Right atrium auricular region (tissue), 2 donors: ENCODE data around the gene SPHKAP. TPM values are rescaled to one million over a fixed set of nuclear protein-coding genes. Genes with fewer than 3 reads are reported as not detected.

ENCODE experiments used
- DNase-seq: peaks from one replicate; pipeline ENCODE4 v3.0.0-alpha.2; 2019; ENCODE audit warnings: low spot score
- H3K27ac ChIP-seq, 2 donors: fragments of 200-600 bp; sonication (generic); 1 replicate in 1 of 2; 2 replicates in 1 of 2; pipeline ENCODE4 v1.5.1; 2016 to 2019
- H3K27me3 ChIP-seq, 2 donors: fragments of 200-600 bp; sonication (generic); one replicate each; pipeline versions ENCODE4 v1.5.1 to v1.6.0; 2017 to 2019
- H3K36me3 ChIP-seq: fragments of 200-600 bp; sonication (generic); one replicate; pipeline ENCODE4 v1.5.1; 2016
- H3K4me1 ChIP-seq, 2 donors: fragments of 200-600 bp; sonication (generic); one replicate each; pipeline versions ENCODE4 v1.5.1 to v1.6.0; 2017 to 2019
- H3K4me3 ChIP-seq, 2 donors: fragments of 200-600 bp; sonication (generic); 1 replicate in 1 of 2; 2 replicates in 1 of 2; pipeline ENCODE4 v1.5.1; 2017 to 2019; ENCODE audit warnings: mild to moderate bottlenecking in 1 of 2, moderate library complexity in 1 of 2
- H3K9me3 ChIP-seq, 2 donors: fragments of 200-600 bp; sonication (generic); one replicate each; pipeline ENCODE4 v1.5.1; 2019
- total RNA-seq, 2 donors: library from RNA; depleted of rRNA; stranded (reverse); fragments of >200 nt; gene quantifications; one replicate each; pipeline ENCODE4 v1.1.0, GENCODE V29; 2016
- TF ChIP-seq, protein P1 (sequence below), 2 donors: fragments of 200-600 bp; sonication (generic); IDR thresholded peaks; one replicate each; pipeline ENCODE4 v1.5.1; 2019; ENCODE audit warnings: antibody characterized with exemption in 2 of 2

SPHKAP gene
- total RNA-seq, 2 donors from 2014 or later, result 23.5 to 75.5 TPM

DNA sequence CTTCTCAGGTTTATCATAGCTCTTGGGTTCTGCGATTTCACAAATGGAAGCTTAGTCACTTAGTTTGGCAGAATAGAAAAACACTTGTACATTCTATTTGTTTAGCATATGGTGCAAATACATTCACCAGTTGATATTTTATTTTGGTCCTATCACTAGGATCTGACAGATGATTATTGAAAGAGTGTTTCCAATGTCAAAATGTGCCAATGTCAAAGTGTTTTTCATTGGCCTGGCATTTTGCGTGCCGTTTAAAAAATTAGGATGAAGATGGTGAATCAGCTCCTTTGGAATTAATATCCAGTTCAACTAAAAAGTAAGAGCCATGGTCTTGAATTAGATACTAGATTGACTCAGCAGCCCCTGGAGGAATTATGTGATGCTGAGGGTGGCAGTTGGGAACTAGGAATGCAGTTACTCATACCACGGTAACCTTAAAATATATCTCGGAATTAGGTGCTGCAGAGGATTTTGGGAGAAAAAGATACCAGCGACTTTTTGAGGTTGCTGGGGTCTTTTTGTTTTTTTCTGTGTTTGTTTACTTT is 87.0 kb downstream of the SPHKAP start:
- Histone ChIP-seq H3K9me3 (peaks cover 0 to 7% of the 10 kb centered on the region in 2 donors), H3K4me3 (no peak overlapping the region), H3K27me3 (no peaks in the 10 kb centered on the region), H3K36me3 (no peaks in the 10 kb centered on the region), H3K4me1 (no peaks in the 10 kb centered on the region), H3K27ac (no peak overlapping the region)
- TF ChIP-seq, protein P1, sequence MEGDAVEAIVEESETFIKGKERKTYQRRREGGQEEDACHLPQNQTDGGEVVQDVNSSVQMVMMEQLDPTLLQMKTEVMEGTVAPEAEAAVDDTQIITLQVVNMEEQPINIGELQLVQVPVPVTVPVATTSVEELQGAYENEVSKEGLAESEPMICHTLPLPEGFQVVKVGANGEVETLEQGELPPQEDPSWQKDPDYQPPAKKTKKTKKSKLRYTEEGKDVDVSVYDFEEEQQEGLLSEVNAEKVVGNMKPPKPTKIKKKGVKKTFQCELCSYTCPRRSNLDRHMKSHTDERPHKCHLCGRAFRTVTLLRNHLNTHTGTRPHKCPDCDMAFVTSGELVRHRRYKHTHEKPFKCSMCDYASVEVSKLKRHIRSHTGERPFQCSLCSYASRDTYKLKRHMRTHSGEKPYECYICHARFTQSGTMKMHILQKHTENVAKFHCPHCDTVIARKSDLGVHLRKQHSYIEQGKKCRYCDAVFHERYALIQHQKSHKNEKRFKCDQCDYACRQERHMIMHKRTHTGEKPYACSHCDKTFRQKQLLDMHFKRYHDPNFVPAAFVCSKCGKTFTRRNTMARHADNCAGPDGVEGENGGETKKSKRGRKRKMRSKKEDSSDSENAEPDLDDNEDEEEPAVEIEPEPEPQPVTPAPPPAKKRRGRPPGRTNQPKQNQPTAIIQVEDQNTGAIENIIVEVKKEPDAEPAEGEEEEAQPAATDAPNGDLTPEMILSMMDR (IDR thresholded peaks at IDR 0.05), result no peak
- no peak for DNase-seq

DNA sequence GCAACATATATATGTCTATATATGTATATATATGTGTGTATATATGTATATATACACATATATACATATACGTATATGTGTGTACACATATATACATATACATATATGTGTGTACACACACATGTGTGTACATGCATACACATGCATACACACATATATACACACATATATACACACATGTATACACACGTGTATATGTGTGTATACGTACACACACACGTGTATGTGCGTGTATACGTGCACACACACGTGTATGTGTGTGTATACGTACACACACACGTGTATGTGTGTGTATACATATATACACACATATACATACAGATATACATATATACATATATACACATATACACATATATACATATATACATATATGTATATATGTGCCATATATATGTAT is 89.4 kb downstream of the SPHKAP start:
- H3K4me1 ChIP-seq, result no peaks in the 10 kb centered on the region
- H3K4me3 ChIP-seq, result no peak overlapping the region
- no peak overlapping the region for H3K27ac ChIP-seq
- TF ChIP-seq, protein P1 (IDR thresholded peaks at IDR 0.05), result no peak
- peaks cover 0 to 4% of the 10 kb centered on the region in 2 donors for H3K9me3 ChIP-seq
- H3K27me3 ChIP-seq, result no peaks in the 10 kb centered on the region
- H3K36me3 ChIP-seq, result no peaks in the 10 kb centered on the region
- no peak for DNase-seq

DNA sequence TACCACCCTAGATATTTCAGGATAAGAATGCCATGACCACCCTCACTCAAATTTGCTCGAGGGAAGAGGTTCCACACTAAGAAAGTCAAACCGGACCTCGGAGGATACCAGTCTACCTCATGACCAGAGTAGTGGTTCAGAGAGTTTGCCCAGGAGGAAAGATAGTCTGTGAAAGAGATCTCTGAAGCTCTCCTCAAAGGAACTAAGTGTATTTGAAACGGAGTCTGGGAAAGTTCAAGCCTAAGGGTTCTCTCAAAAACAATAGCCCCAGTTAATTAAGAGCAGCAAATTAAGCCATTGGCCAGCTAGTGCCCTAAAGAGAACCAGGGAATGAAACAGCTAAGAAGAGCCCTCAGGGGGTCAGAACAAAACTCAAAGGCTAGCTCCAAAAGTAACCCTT is 94.9 kb downstream of the SPHKAP start:
- Histone ChIP-seq H3K27me3 (no peaks in the 10 kb centered on the region), H3K4me1 (no peaks in the 10 kb centered on the region), H3K9me3 (peaks cover 0 to 4% of the 10 kb centered on the region in 2 donors), H3K4me3 (no peak overlapping the region), H3K27ac (no peak overlapping the region), H3K36me3 (no peaks in the 10 kb centered on the region)
- DNase-seq, result no peak
- TF ChIP-seq, protein P1 (IDR thresholded peaks at IDR 0.05), result no peak

DNA sequence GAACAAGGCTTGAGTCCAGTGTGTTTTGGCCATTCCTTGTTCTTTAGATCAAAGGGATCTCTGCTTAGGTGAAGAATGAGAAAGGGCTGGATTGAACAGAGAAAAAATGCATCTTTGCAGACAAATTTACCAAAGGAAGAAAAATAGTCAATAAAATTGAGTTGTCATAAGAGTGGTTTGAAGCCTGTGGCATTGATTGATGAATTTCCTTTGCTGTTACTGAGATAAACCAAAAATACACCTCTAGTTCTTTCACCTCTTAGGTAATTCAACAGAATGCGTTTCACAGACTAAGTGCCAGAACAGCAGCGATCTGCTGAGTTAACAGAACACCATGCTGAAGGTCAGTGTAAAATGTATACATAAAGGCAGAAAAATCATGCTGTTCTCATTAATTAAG is 96.8 kb downstream of the SPHKAP start:
- DNase-seq, result no peak
- Histone ChIP-seq H3K9me3 (peaks cover 0 to 4% of the 10 kb centered on the region in 2 donors), H3K27me3 (no peaks in the 10 kb centered on the region), H3K4me3 (no peak overlapping the region), H3K27ac (no peak overlapping the region), H3K36me3 (no peaks in the 10 kb centered on the region), H3K4me1 (peaks cover 0 to 4% of the 10 kb centered on the region in 2 donors)
- TF ChIP-seq, protein P1 (IDR thresholded peaks at IDR 0.05), result no peak

DNA sequence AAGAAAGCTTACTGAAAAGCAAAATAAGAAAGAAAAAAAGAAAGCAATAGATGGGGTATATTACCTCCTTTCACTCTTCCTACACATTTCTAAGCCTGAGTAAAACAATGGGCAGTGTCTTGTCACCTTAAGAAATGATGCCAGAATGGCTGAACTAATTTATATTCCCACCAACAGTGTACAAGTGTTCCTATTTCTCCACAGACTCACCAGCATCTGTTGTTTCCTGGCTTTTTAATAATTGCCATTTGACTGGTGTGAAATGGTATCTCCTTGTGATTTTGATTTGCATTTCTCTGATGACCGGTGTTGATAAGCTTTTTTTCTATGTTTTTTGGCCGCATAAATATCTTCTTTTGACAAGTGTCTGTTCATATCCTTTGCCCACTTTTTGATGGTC is 98.4 kb downstream of the SPHKAP start:
- no peak overlapping the region for H3K4me3 ChIP-seq
- H3K27me3 ChIP-seq, result no peaks in the 10 kb centered on the region
- DNase-seq, result no peak
- H3K27ac ChIP-seq, result no peak overlapping the region
- H3K36me3 ChIP-seq, result no peaks in the 10 kb centered on the region
- H3K9me3 ChIP-seq, result no peaks in the 10 kb centered on the region
- peaks cover 0 to 4% of the 10 kb centered on the region in 2 donors for H3K4me1 ChIP-seq
- TF ChIP-seq, protein P1 (IDR thresholded peaks at IDR 0.05), result no peak

DNA sequence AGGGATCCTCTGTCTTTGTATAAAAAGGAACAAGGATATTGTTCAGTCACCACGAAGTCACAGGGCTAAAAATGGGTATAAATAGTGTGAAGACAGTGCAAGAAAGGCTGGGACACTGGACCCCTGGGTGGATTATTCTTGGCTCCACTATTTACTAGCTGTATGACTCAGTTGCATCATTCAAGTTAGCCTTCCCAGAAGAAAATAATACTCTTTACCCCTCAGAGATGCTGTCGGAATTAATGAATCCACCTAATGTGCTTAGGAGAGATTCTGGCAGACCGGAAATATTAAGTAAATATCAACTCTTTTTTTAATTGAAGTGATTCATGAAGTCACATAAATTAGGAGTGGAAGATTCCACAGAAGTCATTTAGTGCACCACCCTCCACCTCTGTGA is 98.9 kb downstream of the SPHKAP start:
- Histone ChIP-seq H3K36me3 (no peaks in the 10 kb centered on the region), H3K9me3 (no peaks in the 10 kb centered on the region), H3K4me3 (no peak overlapping the region), H3K27me3 (no peaks in the 10 kb centered on the region), H3K27ac (no peak overlapping the region), H3K4me1 (peaks cover 0 to 4% of the 10 kb centered on the region in 2 donors)
- TF ChIP-seq, protein P1 (IDR thresholded peaks at IDR 0.05), result no peak
- no peak for DNase-seq
